Measurements from ENCODE around the gene RAMP2.

Gene RAMP2

GRCh38 chr17:42795061-42795460, 34.0 kb downstream of the RAMP2 start:
- no peak for DNase-seq (ENCODE audit: low spot score)

- DNase-seq (ENCODE audit: low spot score): no peak
These were observed 34.4 kb downstream of the RAMP2 start for GRCh38 chr17:42795465-42795864.

GRCh38 chr17:42796066-42796758, 35.2 kb downstream of the RAMP2 start:
- no peak for DNase-seq (ENCODE audit: low spot score)

GRCh38 chr17:42797067-42798007, 36.3 kb downstream of the RAMP2 start:
- DNase-seq (ENCODE audit: low spot score): peak; percentile 48

GRCh38 chr17:42798011-42798382, 37.0 kb downstream of the RAMP2 start:
- DNase-seq (ENCODE audit: low spot score): no peak

GRCh38 chr17:42798383-42799380, 37.7 kb downstream of the RAMP2 start, which contains the start of the genes CNTD1 and COA3:
Gene CNTD1 (plus strand): TSS chr17:42798861. CDS start chr17:42799068, 207 bp downstream.
Gene COA3 (minus strand): TSS chr17:42798704. CDS start chr17:42798681, 23 bp downstream.
- DNase-seq (ENCODE audit: low spot score): peak; percentile 95

- DNase-seq (ENCODE audit: low spot score): no peak
These were observed 42.3 kb downstream of the RAMP2 start for GRCh38 chr17:42803074-42803883.

GRCh38 chr17:42804918-42805367, 43.9 kb downstream of the RAMP2 start:
- DNase-seq (ENCODE audit: low spot score): no peak

- no peak for DNase-seq (ENCODE audit: low spot score)
These were observed 45.2 kb downstream of the RAMP2 start for GRCh38 chr17:42806249-42806648.

GRCh38 chr17:42809250-42809649, 48.2 kb downstream of the RAMP2 start:
- DNase-seq (ENCODE audit: low spot score): no peak
